Parathyroid adenoma (tissue), 2 donors: ENCODE data around the gene C9orf153.

Source experiments
- H2AFZ ChIP-seq: fragments of 300-600 bp; sonication (generic); one replicate; pipeline ENCODE4 v1.7.0; 2017; ENCODE audit warnings: antibody characterized with exemption, mild to moderate bottlenecking
- H3K27ac ChIP-seq: fragments of 300-600 bp; sonication (generic); one replicate; pipeline ENCODE4 v1.7.0; 2017
- H3K27me3 ChIP-seq: fragments of 300-600 bp; sonication (generic); one replicate; pipeline ENCODE4 v1.7.0; 2017; ENCODE audit warnings: low read length; ENCODE audit not compliant: control insufficient read depth, insufficient read depth
- H3K36me3 ChIP-seq: fragments of 300-600 bp; sonication (generic); one replicate; pipeline ENCODE4 v1.7.0; 2017; ENCODE audit warnings: low read length; ENCODE audit not compliant: control insufficient read depth, insufficient read depth
- H3K4me1 ChIP-seq: fragments of 300-600 bp; sonication (generic); one replicate; pipeline ENCODE4 v1.7.0; 2017; ENCODE audit warnings: control low read depth
- H3K4me2 ChIP-seq: fragments of 300-600 bp; sonication (generic); one replicate; pipeline ENCODE4 v1.7.0; 2017; ENCODE audit warnings: low read length
- H3K4me3 ChIP-seq: fragments of 300-600 bp; sonication (generic); one replicate; pipeline ENCODE4 v1.7.0; 2017; ENCODE audit warnings: low read depth, low read length
- H3K79me2 ChIP-seq: fragments of 300-600 bp; sonication (generic); one replicate; pipeline ENCODE4 v1.7.0; 2017; ENCODE audit warnings: control low read depth
- H3K9ac ChIP-seq: fragments of 300-600 bp; sonication (generic); one replicate; pipeline ENCODE4 v1.7.0; 2017; ENCODE audit warnings: mild to moderate bottlenecking
- H3K9me3 ChIP-seq: fragments of 300-600 bp; sonication (generic); one replicate; pipeline ENCODE4 v1.7.0; 2017; ENCODE audit warnings: low read length; ENCODE audit not compliant: control insufficient read depth
- CTCF ChIP-seq: fragments of 300-600 bp; sonication (generic); IDR thresholded peaks from one replicate; pipeline ENCODE4 v1.7.0; 2017; ENCODE audit warnings: antibody characterized with exemption, mild to moderate bottlenecking
- donor health status: primary hyperparathyroidism.

Gene C9orf153

DNA sequence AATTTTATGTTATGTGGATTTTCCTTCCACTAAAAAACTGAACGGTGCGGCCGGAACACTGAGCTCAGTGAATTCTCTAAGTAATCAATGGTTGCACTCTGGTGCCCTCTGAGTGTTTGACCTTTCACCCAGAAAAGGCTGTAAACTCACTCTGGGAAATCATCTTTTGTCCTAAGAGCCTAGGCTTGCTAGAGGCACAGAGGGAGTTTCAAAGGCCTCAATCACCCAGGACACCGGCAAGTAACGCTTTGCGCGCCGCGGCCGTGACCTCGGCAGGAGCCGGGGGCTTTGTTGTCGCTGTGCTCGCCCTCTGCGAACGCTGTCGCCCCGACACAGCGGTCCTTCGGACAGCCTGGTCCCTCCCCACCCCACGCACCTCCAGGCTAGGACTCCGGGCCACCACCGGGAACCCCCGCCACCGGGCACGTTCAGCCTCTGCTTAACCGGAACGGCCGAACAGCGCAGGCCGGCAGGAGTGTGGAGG is 22.2 kb upstream of the C9orf153 start:
- H3K27me3 ChIP-seq: no peaks in the 10 kb centered on the region
- peak overlapping the region; percentile 97 for H2AFZ ChIP-seq
- H3K4me1 ChIP-seq: no peaks in the 10 kb centered on the region
- H3K9ac ChIP-seq: peak overlapping the region; percentile 19
- H3K4me3 ChIP-seq: peak overlapping the region; percentile 90
- no peak for TF ChIP-seq CTCF
- no peaks in the 10 kb centered on the region for H3K9me3 ChIP-seq
- H3K4me2 ChIP-seq: peak overlapping the region; percentile 85
- peak overlapping the region; percentile 88 for H3K27ac ChIP-seq
- H3K79me2 ChIP-seq: peaks cover 9% of the 10 kb centered on the region
- no peaks in the 10 kb centered on the region for H3K36me3 ChIP-seq

DNA sequence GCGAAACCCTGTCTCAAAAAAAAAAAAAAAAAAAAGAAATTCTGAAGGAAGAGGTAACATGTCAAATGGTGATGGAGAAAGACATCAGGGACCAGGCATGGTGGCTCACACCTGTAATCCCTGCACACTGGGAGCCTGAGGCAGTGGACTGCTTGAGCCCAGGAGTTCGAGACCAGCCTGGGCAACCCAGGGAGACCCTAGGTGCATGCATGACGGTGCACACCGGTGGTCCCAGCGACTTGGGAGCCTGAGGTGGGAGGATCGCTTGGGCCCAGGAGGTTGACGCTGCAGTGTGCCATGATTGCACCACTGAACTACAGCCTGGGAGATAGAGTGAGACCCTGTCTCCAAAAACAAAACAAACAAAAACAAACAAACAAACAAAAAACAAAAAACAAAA is 21.1 kb upstream of the C9orf153 start:
- Histone ChIP-seq H3K4me2 (no peak overlapping the region), H3K36me3 (no peaks in the 10 kb centered on the region), H3K4me1 (no peaks in the 10 kb centered on the region), H3K79me2 (peaks cover 12% of the 10 kb centered on the region), H3K27me3 (no peaks in the 10 kb centered on the region), H3K27ac (no peak overlapping the region), H3K9ac (no peak overlapping the region), H3K9me3 (no peaks in the 10 kb centered on the region), H2AFZ (no peak overlapping the region), H3K4me3 (no peak overlapping the region)
- TF ChIP-seq CTCF: no peak

DNA sequence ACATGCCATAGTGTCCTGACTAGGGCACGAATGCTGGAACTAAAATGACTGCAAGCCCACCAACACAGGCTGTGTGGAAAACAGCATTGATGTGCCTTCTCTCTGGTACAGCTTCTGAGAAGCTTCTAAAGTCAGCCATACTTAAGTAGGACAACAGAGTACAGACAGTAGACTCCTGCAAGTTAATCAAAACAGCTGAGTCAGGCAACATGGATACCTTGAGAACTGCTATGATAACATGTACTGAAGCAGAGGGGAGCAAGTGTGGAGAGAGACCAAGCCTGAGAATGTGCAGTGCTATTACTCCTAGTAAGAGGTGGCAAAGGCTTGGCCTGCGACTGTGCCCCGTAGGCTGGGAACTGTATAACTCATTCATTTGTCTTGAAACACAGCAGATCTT is 20.4 kb upstream of the C9orf153 start:
- H3K27ac ChIP-seq: no peak overlapping the region
- H3K36me3 ChIP-seq: no peaks in the 10 kb centered on the region
- H3K27me3 ChIP-seq: no peaks in the 10 kb centered on the region
- no peak for TF ChIP-seq CTCF
- no peaks in the 10 kb centered on the region for H3K4me1 ChIP-seq
- no peaks in the 10 kb centered on the region for H3K9me3 ChIP-seq
- no peak overlapping the region for H2AFZ ChIP-seq
- H3K4me2 ChIP-seq: no peak overlapping the region
- H3K4me3 ChIP-seq: no peak overlapping the region
- H3K9ac ChIP-seq: no peak overlapping the region
- H3K79me2 ChIP-seq: peaks cover 14% of the 10 kb centered on the region

DNA sequence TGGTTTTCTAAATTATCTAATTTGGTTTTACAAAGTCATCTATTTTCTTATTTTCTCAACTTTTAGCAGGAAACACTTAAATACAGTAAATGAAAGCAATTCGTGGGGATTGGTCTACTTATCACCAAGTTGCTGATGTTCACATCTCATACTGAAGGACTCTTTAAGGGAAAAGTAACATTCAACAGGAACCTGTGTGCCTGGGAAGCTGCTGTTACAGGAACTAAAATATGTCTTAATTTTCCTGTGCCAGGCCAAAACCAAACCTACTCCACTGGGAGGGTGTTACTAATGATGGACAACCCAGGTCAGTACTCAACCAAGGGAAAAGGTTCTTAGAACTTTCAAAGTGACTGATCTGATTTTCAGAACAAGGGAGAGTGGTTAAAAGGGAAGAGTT is 17.6 kb upstream of the C9orf153 start:
- no peak for TF ChIP-seq CTCF
- Histone ChIP-seq H2AFZ (no peak overlapping the region), H3K9me3 (no peaks in the 10 kb centered on the region), H3K27ac (no peak overlapping the region), H3K4me2 (no peak overlapping the region), H3K4me1 (no peaks in the 10 kb centered on the region), H3K36me3 (no peaks in the 10 kb centered on the region), H3K9ac (no peak overlapping the region), H3K4me3 (no peak overlapping the region), H3K27me3 (no peaks in the 10 kb centered on the region), H3K79me2 (peaks cover 14% of the 10 kb centered on the region)

- Histone ChIP-seq H3K4me3 (no peak overlapping the region), H3K9ac (no peak overlapping the region), H3K79me2 (peaks cover 12% of the 10 kb centered on the region), H3K27ac (no peak overlapping the region), H3K9me3 (no peaks in the 10 kb centered on the region), H3K4me1 (no peaks in the 10 kb centered on the region), H3K27me3 (no peaks in the 10 kb centered on the region), H3K4me2 (no peak overlapping the region), H2AFZ (no peak overlapping the region), H3K36me3 (no peaks in the 10 kb centered on the region)
- TF ChIP-seq CTCF: no peak
Measured at GRCh38 chr9:86275962-86276361, 16.5 kb upstream of the C9orf153 start.
